ENCODE measurements around the gene HTR1E.

Gene HTR1E

DNA sequence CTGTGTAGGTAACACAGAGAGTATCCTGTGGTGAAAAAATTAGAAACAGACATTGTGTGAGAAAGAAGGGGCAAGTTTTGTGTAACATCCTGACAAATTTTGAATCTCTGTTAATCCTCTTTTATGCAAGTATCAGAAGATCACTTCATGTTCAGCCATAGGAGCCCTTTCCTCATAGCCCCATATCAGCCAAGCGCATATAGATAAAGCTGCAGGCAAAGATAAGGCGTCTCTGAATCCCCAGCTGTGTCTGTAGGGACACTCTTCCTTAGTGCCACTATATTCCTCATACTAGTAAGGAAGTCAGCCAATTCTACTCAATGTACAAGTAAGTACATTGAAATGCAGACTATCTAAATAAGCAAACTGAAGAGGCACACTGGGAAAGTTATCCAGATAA lies 22.3 kb downstream of the HTR1E start:
- H3K4me3 ChIP-seq (ENCODE audit: low read length), result no peak overlapping the region
- TF ChIP-seq, protein P1, sequence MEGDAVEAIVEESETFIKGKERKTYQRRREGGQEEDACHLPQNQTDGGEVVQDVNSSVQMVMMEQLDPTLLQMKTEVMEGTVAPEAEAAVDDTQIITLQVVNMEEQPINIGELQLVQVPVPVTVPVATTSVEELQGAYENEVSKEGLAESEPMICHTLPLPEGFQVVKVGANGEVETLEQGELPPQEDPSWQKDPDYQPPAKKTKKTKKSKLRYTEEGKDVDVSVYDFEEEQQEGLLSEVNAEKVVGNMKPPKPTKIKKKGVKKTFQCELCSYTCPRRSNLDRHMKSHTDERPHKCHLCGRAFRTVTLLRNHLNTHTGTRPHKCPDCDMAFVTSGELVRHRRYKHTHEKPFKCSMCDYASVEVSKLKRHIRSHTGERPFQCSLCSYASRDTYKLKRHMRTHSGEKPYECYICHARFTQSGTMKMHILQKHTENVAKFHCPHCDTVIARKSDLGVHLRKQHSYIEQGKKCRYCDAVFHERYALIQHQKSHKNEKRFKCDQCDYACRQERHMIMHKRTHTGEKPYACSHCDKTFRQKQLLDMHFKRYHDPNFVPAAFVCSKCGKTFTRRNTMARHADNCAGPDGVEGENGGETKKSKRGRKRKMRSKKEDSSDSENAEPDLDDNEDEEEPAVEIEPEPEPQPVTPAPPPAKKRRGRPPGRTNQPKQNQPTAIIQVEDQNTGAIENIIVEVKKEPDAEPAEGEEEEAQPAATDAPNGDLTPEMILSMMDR (IDR thresholded peaks at IDR 0.05; ENCODE audit: insufficient read depth, low read depth, low read length, missing control alignments), result no peak
- DNase-seq (ENCODE audit: low read depth), result no peak

DNA sequence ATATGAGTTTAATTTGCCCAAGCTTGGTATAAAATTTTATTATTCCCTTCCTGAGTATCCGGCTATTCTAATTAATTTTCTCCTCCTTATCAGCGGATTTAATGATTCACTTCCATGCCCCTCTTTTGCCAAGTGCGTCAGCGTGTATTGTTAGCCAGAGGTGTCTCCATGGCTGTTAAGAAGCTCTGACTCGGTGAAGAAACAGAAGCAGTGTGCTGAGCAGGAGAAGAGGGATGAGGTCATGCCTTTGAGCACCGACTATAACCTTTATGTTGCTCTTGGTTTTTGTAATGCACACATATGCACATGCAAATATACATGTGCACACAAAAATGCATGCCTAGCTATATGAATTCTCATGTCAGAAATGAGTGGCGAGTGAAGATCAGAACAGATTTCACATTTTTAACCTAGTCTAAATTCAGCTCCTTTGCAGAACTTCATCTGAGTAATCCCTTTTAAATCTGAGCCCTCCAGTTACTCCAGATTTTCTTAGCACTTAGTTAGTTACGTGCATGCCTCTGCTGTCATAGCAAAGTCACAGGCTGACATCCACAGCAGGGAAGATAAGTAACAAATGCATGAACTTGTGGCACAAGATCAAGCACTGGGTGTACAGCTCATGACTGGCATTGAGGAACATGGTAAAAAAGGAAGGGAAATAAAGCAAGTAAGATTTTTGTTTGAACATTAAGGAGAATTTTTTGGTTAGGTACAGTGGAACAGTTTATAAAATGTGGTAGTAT lies 24.3 kb downstream of the HTR1E start:
- no peak for DNase-seq (ENCODE audit: low read depth)
- TF ChIP-seq, protein P1 (IDR thresholded peaks at IDR 0.05; ENCODE audit: insufficient read depth, low read depth, low read length, missing control alignments), result no peak
- no peak overlapping the region for H3K4me3 ChIP-seq (ENCODE audit: low read length)

DNA sequence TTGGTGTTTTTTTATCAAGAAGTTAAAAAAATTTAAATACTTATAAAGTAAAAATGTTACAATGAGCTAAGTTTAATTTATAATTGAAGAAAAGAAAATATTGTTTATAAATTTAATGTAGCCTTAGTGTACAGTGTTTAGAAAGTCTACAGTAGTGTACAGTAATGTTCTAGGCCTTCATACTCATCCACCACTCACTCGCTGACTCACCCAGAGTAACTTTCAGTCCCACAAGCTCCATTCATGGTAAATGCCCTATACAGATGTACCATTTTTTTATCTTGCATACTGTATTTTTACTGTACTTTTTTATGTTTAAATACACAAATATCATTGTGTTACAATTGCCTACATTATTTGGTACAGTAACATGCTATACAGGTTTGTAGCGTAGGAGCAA lies 26.0 kb downstream of the HTR1E start:
- TF ChIP-seq, protein P1 (IDR thresholded peaks at IDR 0.05; ENCODE audit: insufficient read depth, low read depth, low read length, missing control alignments), result no peak
- H3K4me3 ChIP-seq (ENCODE audit: low read length), result no peak overlapping the region
- DNase-seq (ENCODE audit: low read depth), result peak; percentile 59

DNA sequence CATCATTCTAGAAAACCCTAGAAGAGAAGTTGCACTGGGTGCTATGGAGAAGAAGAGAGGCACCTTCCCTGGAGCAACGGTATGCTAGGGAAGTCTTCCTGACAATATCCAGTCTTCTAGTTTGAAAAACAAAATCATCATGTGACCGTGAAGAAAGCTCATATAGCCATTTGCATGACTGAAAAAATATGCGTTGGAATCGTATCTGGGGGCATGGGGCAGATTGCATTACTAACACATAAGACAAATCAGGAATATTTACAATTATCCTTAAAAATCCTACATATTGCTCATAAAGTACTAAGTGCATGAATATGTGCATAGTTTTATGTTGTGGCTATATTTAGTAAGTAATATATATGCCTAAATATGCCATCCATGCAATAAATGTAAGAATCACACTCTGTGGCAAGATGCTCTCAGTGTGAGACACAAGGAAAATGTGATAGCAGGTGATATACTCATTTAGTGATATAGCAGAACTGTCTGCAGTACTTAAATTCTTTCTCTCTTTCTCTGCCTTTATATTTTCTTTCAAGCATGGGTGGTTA lies 26.8 kb downstream of the HTR1E start:
- TF ChIP-seq, protein P1 (IDR thresholded peaks at IDR 0.05; ENCODE audit: insufficient read depth, low read depth, low read length, missing control alignments), result no peak
- no peak overlapping the region for H3K4me3 ChIP-seq (ENCODE audit: low read length)
- DNase-seq (ENCODE audit: low read depth), result no peak

DNA sequence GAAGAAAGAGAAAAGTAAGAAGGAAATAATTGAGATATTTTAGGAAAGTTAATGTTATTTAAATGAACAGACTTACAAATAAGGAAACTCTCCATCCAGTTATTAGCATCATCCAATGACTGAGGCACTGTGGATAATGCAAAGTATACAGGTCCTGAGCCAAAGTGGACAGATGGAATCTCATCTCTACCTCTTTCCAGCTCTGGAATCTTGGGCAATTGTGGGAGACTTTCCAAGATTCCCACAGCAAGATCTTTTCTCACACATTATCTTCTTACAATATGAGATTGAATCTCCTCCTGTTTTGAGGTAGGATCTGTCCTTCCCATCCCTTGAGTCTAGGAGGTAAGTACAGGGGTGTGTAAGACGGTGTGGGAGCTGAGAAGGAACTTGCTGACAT lies 28.9 kb downstream of the HTR1E start:
- no peak overlapping the region for H3K4me3 ChIP-seq (ENCODE audit: low read length)
- TF ChIP-seq, protein P1 (IDR thresholded peaks at IDR 0.05; ENCODE audit: insufficient read depth, low read depth, low read length, missing control alignments), result no peak
- no peak for DNase-seq (ENCODE audit: low read depth)

DNA sequence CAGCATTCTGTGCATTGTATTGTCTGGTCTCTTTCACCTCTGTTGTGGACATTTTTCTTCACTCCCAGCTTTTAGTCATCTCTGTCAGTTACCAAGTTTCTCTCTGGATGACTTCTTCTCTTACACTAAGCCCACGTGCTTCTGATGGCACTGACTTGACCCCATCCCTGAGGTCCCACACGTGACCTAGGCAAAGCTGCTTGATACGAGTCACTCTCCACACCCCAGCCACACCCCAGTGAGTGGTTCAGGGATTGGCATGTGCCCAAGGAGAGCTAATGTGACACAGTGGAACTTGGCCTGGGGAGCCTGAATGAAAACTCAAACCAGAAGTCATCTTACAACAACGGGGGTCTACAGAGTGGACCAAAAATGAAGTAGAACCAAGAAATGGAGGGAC lies 32.2 kb downstream of the HTR1E start:
- H3K4me3 ChIP-seq (ENCODE audit: low read length), result no peak overlapping the region
- TF ChIP-seq, protein P1 (IDR thresholded peaks at IDR 0.05; ENCODE audit: insufficient read depth, low read depth, low read length, missing control alignments), result no peak
- DNase-seq (ENCODE audit: low read depth), result peak; percentile 67

DNA sequence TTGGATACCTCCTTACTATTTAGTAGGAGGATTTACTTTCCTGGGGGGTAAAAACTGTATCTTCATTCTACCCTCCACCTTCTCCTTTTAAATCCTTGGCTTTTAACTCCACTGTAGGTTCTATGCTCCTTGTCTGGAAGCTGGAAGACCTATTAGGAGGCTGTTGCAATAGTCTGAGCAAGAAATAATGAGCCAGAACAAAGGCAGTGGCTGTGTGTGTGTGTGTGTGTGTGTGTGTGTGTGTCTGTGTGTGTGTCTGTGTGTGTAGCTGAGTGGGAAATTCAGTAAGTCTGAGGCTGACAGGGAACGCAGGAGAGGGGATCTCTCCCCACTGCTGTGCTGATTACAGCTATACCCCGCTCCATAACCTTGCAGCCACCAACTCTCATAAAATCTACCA lies 35.8 kb downstream of the HTR1E start:
- no peak overlapping the region for H3K4me3 ChIP-seq (ENCODE audit: low read length)
- no peak for DNase-seq (ENCODE audit: low read depth)
- TF ChIP-seq, protein P1 (IDR thresholded peaks at IDR 0.05; ENCODE audit: insufficient read depth, low read depth, low read length, missing control alignments), result no peak

Data from epithelial cell of esophagus (primary cell).